ENCODE measurements around the gene KDM6A.
"Not testable (repeated sequence)": the region's sequence is repeated elsewhere in the genome, so short reads cannot be mapped to it uniquely, and the experiment has no call there.

The KDM6A gene

DNA sequence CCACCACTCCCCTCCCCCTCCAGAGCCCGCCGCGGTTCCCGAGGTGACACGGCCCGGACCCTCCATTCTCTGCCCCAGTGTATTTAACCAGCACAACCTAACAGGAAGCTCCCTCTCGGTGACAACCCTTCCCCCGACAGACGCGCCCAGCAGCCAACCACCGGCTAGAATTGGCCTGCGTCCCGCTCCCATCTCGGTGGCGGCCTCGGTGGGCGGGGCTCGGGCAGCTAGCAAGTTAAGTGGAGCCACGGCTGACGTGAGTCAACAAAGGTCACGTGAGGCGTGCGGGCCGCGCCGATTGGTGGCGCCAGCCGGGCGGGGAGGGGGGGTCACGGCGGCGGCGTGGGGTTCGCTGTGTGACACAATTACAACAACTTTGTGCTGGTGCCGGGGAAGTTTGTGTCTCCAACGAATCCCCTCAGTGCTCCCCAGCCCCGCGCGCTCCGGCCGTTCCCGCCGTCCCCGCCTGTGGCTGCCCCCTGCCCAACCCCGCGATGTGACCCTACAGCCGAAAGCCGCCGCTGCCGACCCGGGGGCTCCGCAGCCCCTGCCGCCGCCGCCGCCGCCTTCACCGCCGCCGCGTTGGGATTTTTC lies at the start of gene KDM6A:
Gene KDM6A, plus strand, starts transcription at position 368 of the 594 bp plus-strand sequence. CDS start 364 bp downstream, outside the sequence.
- DNase-seq = peak; percentile 97

DNA sequence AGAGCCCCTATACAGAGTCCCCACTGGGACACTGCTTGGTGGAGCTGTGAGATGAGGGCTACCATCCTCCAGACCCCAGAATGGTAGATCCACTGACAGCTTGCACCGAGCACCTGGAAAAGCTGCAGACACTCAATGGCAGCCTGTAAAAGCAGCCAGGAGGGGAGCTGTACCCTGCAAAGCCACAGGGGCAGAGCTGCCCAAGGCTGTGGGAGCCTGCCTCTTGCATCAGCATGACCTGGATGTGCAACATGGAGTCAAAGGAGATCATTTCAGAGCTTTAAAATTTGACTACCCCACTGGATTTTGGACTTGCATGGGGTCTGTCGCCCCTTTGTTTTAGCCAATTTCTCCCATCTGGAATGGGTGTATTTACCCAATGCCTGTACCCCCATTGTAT lies 49.8 kb upstream of the KDM6A start:
- not testable (repeated sequence) for DNase-seq

DNA sequence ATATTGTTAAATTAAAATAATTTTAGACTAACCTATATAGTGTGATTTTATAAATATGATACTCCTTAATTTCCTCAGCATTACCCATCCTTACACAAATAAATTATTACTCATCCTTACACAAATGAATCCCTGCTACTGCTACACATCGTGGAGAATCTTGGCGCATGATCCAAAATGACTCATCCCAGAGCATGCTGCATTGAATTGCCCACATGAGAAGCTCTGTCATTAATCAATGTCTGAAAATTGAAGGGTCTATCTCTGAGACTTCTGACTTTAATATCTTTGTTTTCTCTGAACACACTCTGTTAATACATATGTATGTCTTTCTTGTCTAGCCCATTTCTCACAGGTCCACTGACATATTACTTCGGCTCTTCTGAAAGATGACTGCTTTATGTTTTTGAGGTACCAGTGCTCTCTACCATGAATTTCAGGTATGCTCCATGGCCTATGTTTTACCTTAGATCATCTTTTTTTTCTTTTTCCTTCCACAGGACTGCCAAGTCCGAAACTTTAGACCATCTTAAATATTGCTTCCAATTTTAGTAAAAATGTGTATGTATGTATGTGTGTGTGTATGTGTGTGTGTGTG lies 44.9 kb upstream of the KDM6A start:
- no peak for DNase-seq

- no peak for DNase-seq
Measured at GRCh38 chrX:44829832-44830231, 43.2 kb upstream of the KDM6A start.

DNA sequence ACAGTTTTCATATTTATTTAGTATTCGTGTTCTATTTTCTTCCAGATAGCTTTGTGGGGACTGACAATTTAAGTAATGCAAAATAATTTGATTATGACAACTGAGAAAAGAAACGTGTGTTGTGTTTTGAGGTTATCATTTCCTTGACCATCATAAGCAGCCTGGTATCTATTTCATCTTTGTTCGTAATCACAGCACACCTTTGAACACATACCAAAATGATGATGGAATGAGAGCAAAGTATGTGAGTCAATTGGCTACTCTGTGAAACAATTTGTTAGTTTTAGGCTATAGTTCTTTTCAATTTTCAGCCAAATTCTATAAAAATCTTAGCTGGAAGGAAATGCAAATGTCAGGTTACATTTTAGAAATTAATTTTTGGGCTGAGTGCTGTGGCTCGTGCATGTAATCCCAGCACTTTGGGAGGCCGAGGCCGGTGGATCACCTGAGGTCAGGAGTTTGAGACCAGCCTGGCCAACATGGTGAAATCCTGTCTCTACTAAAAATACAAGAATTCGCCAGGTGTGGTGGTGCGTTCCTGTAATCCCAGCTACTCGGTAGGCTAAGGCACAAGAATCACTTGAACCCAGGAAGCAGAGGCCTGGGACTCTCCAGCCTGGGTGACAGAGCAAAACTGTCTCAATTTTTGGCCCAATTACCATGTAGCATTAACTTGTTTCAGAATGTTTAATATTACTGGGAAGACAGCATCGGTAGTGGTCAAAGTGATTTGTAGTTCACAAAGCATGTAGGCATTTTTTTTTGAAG lies 30.3 kb upstream of the KDM6A start:
- no peak for DNase-seq

- no peak for DNase-seq
Measured at GRCh38 chrX:44843318-44843702, 29.7 kb upstream of the KDM6A start.

DNA sequence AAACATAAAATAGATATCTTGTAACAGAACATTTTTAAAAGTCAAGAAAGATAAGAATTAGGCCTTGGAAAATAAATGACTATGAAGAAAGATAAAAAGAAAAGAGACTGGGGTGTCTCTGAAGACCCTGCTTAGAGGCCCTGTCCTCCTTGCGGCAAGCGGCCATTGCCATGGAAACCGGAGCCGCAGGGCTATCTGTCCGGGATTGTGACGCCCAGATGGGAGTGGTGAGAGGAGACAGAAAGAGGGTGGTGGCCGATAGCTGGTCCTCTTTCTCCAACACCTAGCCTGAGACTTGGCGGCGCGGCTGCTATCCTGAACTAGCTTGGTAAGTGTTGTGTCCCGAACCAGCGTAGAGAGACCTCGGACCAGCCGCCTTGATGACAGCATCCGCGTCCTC lies 29.2 kb upstream of the KDM6A start, which contains the start of gene DUSP21:
Gene DUSP21, plus strand, starts transcription at position 269 of the 400 bp plus-strand sequence. Its CDS starts 112 bp downstream, at position 381.
- no peak for DNase-seq

GRCh38 chrX:44844204-44844603 lies 28.8 kb upstream of the KDM6A start:
- DNase-seq = no peak

- DNase-seq = not testable (repeated sequence)
Measured at GRCh38 chrX:44850891-44851290, 22.1 kb upstream of the KDM6A start.

GRCh38 chrX:44871114-44871645 lies 1.8 kb upstream of the KDM6A start:
- DNase-seq = no peak

DNA sequence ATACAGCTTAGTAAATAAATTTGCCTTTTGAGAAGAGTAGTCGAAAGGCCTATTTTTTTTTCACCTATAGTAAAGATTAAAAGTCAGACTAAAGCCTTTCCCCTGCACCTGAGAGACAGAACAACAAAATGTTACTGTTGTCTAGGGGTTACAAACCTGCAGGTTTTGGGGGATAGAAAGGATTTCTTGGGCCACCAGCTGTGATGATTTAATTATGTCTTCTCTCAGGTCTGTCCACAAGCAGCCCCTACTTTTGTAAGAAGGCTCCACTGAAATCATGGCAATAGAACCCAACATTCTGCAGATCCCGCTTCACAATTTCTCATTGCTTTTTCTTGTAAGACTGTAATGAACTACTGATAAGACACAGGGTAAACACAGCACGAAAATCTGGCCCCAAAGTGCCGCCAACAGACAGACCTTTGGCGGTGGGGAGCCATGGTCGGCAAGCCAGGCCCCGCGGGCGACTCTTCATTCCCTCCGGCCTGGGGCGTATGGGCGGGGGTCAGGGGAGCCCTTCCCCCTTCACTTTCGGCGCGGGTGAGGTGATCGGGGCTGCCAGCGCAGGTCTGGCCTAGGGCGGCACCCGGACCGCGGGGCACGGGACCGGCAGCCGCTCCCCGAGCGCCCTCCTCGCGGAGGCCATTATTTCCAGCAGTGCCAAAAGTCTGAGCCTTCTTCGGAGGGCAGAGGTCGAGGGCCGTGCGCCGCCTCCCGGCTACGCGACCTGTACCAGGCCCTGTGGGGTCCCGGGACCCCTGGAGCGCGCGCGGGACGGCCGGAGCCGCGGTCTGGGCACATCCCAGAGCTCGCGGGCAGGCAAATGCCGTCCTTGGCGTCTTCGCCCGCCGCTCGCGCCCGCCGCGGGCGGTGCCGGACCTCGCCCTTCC lies 812 bp upstream of the KDM6A start:
- DNase-seq = no peak

- DNase-seq = peak; percentile 50
Measured at GRCh38 chrX:44873415-44874276, 658 bp downstream of the KDM6A start.

DNA sequence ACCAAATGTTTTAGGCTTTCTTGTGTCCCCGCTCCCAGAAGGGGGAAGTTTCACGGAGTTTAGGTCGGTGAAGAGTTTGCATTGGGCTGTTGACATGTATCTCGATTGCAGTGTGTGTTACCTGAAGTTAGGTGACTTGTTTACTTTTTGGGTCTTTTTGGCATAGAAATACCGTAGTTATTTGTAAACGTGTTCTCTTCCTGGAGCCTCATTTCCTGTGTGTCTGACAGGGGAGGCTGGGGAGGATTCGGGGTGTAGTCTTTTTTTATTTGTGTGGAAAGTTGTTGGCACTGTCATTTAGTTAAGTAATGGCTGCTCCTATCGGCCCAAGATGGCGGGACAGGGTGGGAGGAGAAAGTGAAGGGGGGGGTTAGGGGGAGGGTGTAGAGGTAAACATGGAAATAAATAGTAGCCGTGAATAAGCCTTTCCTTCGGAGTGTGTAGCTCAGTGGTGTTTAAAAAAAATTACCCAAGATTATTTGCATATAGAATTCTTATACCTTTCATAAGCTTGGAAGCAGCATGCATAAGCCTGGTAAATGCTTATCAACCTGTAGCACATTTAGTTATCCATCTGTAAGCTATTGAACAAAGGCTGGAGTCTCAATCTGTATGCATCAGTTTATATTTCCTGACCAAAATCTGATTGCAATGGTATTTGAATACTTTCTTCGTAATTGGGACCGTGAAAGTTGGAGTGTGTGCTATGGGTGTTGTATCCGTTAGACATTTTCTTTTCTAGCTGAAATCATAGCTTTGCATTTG lies 1.6 kb downstream of the KDM6A start:
- peak; percentile 45 for DNase-seq

GRCh38 chrX:44875185-44875489 lies 2.1 kb downstream of the KDM6A start:
- no peak for DNase-seq

DNA sequence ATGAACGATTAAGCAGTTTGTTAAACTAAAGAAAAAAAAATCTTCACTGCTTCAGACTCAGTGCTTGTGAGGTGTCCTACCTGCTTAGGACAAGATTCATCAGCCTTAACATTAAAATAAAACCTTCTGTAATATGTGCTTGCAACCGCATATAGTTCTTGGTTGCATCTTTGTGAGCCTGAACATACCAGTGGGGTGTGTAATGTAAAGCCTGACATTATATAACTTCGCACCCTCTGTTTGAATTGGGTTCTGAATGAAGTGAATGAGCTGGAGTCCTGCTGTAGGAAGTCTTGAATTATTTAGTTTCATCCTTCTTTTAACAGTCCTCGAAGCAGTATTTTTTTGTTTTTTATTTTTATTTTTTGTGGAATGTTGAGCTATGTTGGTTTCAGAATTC lies 3.1 kb downstream of the KDM6A start:
- no peak for DNase-seq

DNA sequence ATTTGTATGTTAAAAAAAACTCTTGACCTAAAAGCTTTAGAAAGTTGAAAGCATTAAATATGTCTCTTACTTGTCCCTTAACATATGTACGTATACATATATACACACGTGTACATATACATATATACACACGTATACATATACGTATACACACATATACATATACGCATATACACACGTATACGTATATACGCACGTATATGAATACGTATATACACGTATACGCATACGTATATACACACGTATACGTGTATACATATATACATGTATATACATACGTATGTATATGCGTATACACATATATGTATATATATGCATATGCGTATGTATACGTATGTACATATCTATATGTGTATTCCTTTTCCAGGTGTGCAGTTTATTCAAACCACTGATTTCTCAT lies 3.8 kb downstream of the KDM6A start:
- DNase-seq = no peak

DNA sequence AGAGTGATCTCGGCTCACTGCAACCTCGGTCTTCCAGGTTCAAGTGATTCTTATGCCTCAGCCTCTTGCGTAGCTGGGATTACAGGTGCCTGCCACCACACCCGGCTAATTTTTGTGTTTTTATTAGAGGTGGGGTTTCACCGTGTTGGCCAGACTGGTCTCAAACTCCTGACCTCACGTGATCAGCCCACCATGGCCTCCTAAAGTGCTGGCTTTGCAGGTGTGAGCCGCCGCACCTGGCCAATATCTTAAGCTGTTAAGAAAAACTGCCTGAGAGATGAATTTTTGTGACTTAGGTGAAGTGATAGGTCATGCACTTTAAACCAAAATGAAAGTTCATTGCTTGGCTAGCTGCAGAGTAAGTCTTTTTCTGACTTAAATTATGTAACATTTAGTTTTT lies 5.8 kb downstream of the KDM6A start:
- no peak for DNase-seq

DNA sequence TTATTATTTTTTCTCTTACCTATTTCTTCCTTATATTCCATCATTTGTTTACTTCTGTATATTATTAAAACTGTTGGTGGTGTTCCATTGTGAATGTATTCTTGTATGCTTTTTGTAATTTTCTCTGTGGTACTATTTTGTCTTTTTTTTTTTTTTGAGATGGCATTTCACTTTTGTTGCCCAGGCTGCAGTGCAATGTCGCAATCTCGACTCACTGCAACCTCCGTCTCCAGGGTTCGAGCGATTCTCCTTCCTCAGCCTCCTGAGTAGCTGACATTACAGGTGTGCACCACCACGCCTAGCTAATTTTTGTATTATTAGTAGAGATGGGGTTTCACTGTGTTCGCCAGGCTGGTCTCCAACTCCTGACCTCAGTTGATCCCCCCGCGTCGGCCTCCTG lies 8.6 kb downstream of the KDM6A start:
- DNase-seq = no peak

DNA sequence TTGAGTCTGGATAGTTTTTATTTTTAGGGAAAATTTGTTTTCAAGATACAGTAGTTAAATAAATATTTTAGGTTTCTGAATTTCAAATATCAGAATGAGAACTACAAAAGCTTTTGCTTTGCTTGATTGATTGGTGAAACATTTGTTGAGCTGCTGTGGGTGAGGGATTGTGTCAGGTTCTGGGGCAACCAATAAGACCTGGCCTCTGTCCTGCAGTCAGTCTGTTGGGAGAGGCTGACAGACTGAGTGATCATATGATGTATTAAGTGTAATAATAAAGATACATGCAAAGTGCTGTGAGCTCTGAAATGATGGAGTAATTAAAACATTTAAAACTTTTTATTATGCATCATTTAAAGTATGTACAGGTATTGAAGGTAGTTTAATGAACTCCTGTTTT lies 9.6 kb downstream of the KDM6A start:
- no peak for DNase-seq

- DNase-seq = no peak
Measured at GRCh38 chrX:44884944-44885343, 12.0 kb downstream of the KDM6A start.

DNA sequence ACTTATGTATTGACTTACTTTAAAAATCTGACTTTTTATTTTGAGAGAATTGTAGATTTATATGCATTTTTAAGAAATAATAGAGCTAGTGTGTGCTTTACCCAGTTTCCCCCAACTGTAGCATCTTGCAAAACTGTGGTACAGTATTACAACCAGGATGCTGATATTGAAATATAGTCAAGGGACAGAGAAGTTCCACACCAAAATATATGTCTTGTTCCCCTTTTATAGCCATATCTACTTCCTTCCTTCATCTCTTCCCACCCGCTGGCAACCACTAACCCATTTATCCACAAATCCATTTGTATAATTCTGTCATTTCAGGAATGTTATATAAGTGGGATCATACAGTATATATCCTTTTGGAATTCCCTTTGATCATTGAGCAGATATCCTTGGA lies 16.8 kb downstream of the KDM6A start:
- no peak for DNase-seq
